OCI-LY3 (cell line): ENCODE results near the gene ETV1.

Experiments
- H2AFZ ChIP-seq: fragments of 200-600, 300-600 bp; shearing (Covaris generic); 2 replicates; pipeline ENCODE4 v1.6.0; 2014; ENCODE audit warnings: antibody characterized with exemption, low read depth, low read length
- H3K27ac ChIP-seq: fragments of 200-600, 300-600 bp; sonication (generic); 2 replicates; pipeline ENCODE4 v1.5.1; 2014; ENCODE audit warnings: mild to moderate bottlenecking, low read length, moderate library complexity, mixed read lengths
- H3K27me3 ChIP-seq: fragments of 200-600, 300-600 bp; sonication (generic); 2 replicates; pipeline ENCODE4 v1.6.1; 2014; ENCODE audit warnings: low read depth, low read length, mixed read lengths
- H3K36me3 ChIP-seq: fragments of 200-600, 300-600 bp; sonication (generic); replicated peaks from 2 replicates; pipeline ENCODE3; 2014; ENCODE audit warnings: low read depth, low read length, mixed read lengths
- H3K4me1 ChIP-seq: fragments of 300-600, 200-600 bp; sonication (generic); 2 replicates; pipeline ENCODE4 v1.6.1; 2014; ENCODE audit warnings: low read length, mixed read lengths
- H3K4me2 ChIP-seq: fragments of 200-600, 300-600 bp; sonication (generic); 2 replicates; pipeline ENCODE4 v1.6.1; 2014; ENCODE audit warnings: low read length, mixed read lengths
- H3K4me3 ChIP-seq: fragments of 300-600, 200-600 bp; sonication (generic); 2 replicates; pipeline ENCODE4 v1.5.1; 2014; ENCODE audit warnings: antibody characterized with exemption, mild to moderate bottlenecking, low read length, moderate library complexity
- H3K79me2 ChIP-seq: fragments of 300-600, 200-600 bp; shearing (Covaris generic); 2 replicates; pipeline ENCODE4 v1.6.1; 2014; ENCODE audit warnings: mild to moderate bottlenecking, low read length, mixed read lengths
- H3K9ac ChIP-seq: fragments of 300-600, 200-600 bp; shearing (Covaris generic); 2 replicates; pipeline ENCODE4 v1.6.0; 2014; ENCODE audit warnings: mild to moderate bottlenecking, low read length, moderate library complexity
- H3K9me3 ChIP-seq: fragments of 200-600, 300-600 bp; shearing (Covaris generic); 2 replicates; pipeline ENCODE4 v1.6.1; 2014; ENCODE audit warnings: low read length, mixed read lengths; ENCODE audit not compliant: insufficient read depth
- H4K20me1 ChIP-seq: fragments of 200-600, 300-600 bp; sonication (generic); 2 replicates; pipeline ENCODE4 v1.6.1; 2016; ENCODE audit warnings: low read length, mixed read lengths; ENCODE audit not compliant: insufficient read depth
- EZH2phosphoT487 ChIP-seq: fragments of 200-600 bp; shearing (Covaris generic); IDR thresholded peaks from 2 replicates; pipeline ENCODE4 v1.6.1; 2018; ENCODE audit warnings: antibody characterized with exemption, mixed run types, low read depth
- TF ChIP-seq, protein P1 (sequence below): fragments of 200-600, 300-600 bp; sonication (generic); IDR thresholded peaks from 2 replicates; pipeline ENCODE4 v1.5.1; 2014; ENCODE audit warnings: antibody characterized with exemption, low read length, low read depth

The ETV1 gene

DNA sequence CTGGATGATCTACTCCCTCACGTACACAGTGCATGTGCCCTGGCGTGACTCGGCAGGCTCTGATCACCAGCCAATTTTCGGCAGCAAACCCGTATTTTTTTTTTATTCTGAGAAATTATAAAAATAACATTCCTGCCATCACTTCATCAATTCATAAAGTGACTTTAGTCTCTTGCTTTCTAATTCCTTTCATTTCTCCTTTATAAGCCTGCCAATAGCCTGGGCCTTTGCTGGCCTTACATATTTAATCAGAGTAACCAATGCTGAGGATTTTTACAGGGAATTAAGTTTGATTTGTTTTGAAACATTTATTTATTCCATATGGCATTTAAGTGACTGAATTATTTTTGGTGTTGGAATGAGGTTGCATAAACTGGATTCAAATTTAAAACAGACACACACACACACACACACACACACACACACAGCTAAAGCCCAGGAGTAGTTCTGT is 140.8 kb downstream of the ETV1 start:
- no peaks in the 10 kb centered on the region for H3K9me3 ChIP-seq
- no peaks in the 10 kb centered on the region for H3K79me2 ChIP-seq
- H3K4me2 ChIP-seq, result no peak overlapping the region
- no peak overlapping the region for H2AFZ ChIP-seq
- no peaks in the 10 kb centered on the region for H3K36me3 ChIP-seq
- H3K4me3 ChIP-seq, result no peak overlapping the region
- no peak overlapping the region for H3K9ac ChIP-seq
- no peaks in the 10 kb centered on the region for H4K20me1 ChIP-seq
- peaks cover 11% of the 10 kb centered on the region for H3K4me1 ChIP-seq
- TF ChIP-seq, protein P1, sequence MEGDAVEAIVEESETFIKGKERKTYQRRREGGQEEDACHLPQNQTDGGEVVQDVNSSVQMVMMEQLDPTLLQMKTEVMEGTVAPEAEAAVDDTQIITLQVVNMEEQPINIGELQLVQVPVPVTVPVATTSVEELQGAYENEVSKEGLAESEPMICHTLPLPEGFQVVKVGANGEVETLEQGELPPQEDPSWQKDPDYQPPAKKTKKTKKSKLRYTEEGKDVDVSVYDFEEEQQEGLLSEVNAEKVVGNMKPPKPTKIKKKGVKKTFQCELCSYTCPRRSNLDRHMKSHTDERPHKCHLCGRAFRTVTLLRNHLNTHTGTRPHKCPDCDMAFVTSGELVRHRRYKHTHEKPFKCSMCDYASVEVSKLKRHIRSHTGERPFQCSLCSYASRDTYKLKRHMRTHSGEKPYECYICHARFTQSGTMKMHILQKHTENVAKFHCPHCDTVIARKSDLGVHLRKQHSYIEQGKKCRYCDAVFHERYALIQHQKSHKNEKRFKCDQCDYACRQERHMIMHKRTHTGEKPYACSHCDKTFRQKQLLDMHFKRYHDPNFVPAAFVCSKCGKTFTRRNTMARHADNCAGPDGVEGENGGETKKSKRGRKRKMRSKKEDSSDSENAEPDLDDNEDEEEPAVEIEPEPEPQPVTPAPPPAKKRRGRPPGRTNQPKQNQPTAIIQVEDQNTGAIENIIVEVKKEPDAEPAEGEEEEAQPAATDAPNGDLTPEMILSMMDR, result no peak
- no peak for TF ChIP-seq EZH2phosphoT487
- H3K27me3 ChIP-seq, result no peaks in the 10 kb centered on the region
- no peak overlapping the region for H3K27ac ChIP-seq

DNA sequence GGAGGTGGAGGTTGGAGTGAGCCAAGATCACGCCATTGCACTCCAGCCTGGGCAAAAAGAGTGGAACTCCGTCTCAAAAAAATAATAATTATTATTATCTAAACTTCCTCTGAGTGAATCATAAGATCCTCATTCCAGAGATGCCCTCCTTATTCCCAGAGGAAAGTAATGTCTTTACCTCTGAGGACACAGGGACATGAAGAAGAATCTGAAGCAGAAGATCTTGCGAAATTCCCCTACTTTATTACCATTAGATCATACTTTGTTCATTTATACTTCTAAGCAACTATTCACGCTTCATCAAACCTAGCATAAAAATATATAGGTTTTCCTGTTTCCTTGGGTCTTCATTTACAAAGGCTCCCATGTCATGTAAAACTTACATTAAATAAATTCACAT is 143.1 kb downstream of the ETV1 start:
- Histone ChIP-seq H3K27ac (no peak overlapping the region), H3K4me1 (peaks cover 11% of the 10 kb centered on the region), H3K9me3 (no peaks in the 10 kb centered on the region), H3K4me3 (no peak overlapping the region), H3K79me2 (no peaks in the 10 kb centered on the region), H3K9ac (no peak overlapping the region), H3K36me3 (no peaks in the 10 kb centered on the region), H3K27me3 (no peaks in the 10 kb centered on the region), H3K4me2 (no peak overlapping the region), H2AFZ (no peak overlapping the region), H4K20me1 (no peaks in the 10 kb centered on the region)
- TF ChIP-seq, protein P1, result no peak
- no peak for TF ChIP-seq EZH2phosphoT487

DNA sequence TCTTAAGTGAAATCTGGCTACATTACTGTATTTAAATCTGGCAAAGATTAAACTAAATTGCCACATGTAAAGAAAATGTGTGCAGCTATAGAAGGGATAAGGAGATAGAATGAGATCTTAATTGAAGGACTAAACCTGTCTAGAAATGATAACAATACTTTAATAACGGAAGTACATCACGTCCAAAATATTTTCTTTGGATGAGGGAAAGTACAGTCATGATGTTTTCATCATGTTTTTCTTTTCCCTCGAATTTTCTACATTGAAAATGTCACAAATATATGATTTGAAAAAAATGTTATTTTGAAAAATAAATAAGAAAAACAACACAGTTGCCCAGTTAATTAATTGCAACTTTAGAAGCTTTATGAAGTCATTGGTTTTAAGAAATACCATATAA is 143.9 kb downstream of the ETV1 start:
- Histone ChIP-seq H3K36me3 (no peaks in the 10 kb centered on the region), H3K9me3 (no peaks in the 10 kb centered on the region), H3K4me2 (no peak overlapping the region), H3K79me2 (no peaks in the 10 kb centered on the region), H3K4me3 (no peak overlapping the region), H3K27ac (no peak overlapping the region), H3K4me1 (peaks cover 9% of the 10 kb centered on the region), H4K20me1 (no peaks in the 10 kb centered on the region), H2AFZ (no peak overlapping the region), H3K27me3 (no peaks in the 10 kb centered on the region), H3K9ac (no peak overlapping the region)
- TF ChIP-seq EZH2phosphoT487, result no peak
- TF ChIP-seq, protein P1, result no peak

DNA sequence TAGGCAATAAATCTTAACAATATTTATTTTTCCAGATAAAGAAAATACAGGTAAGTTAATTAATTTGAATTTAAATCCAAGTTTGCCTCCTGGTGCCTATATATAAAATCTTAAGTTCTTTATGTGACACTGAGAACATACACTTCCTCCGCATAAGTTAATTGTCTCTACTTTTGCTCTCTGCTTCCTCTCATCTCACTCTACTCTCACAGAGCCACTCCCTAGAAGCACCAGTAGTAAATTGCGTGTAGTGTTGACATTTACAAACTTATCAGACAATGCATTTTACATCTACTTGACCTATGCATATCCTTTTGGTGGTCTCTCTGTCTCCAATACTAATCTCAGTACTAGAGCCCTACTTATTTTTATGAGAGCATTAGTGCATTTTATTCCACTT is 144.5 kb downstream of the ETV1 start:
- H2AFZ ChIP-seq, result no peak overlapping the region
- no peaks in the 10 kb centered on the region for H3K36me3 ChIP-seq
- no peaks in the 10 kb centered on the region for H4K20me1 ChIP-seq
- no peaks in the 10 kb centered on the region for H3K27me3 ChIP-seq
- no peak for TF ChIP-seq EZH2phosphoT487
- TF ChIP-seq, protein P1, result no peak
- no peak overlapping the region for H3K4me2 ChIP-seq
- H3K9me3 ChIP-seq, result no peaks in the 10 kb centered on the region
- no peak overlapping the region for H3K4me3 ChIP-seq
- H3K4me1 ChIP-seq, result peaks cover 3% of the 10 kb centered on the region
- no peak overlapping the region for H3K9ac ChIP-seq
- H3K27ac ChIP-seq, result no peak overlapping the region
- no peaks in the 10 kb centered on the region for H3K79me2 ChIP-seq
